ENCODE results near the gene FLNC.

FLNC gene

GRCh38 chr7:128843938-128844621 is 13.9 kb downstream of the FLNC start:
- no peaks in the 10 kb centered on the region for H3K27me3 ChIP-seq (ENCODE audit: insufficient read depth, low read length, poor library complexity)
- no peak for DNase-seq
- no peak overlapping the region for H3K4me3 ChIP-seq (ENCODE audit: low read length)
- H3K79me1 ChIP-seq (ENCODE audit: low read length): no peaks in the 10 kb centered on the region
- no peak overlapping the region for H3K56ac ChIP-seq (ENCODE audit: low read length)
- H2BK120ac ChIP-seq (ENCODE audit: low read depth, low read length): no peak overlapping the region
- H3K36me3 ChIP-seq (ENCODE audit: control insufficient read depth, insufficient read depth, low read length): peaks cover 29% of the 10 kb centered on the region
- H3K4ac ChIP-seq (ENCODE audit: low read depth, low read length): no peak overlapping the region
- H4K8ac ChIP-seq (ENCODE audit: low read depth, low read length): no peak overlapping the region
- H3K79me2 ChIP-seq (ENCODE audit: control insufficient read depth, insufficient read depth, low read length): no peaks in the 10 kb centered on the region
- H3K4me1 ChIP-seq (ENCODE audit: control insufficient read depth, low read depth, low read length): no peaks in the 10 kb centered on the region
- H2AK5ac ChIP-seq (ENCODE audit: low read length): no peak overlapping the region
- no peak overlapping the region for H2BK5ac ChIP-seq (ENCODE audit: low read length)
- no peak overlapping the region for H3K18ac ChIP-seq (ENCODE audit: low read length)
- WGBS (ENCODE audit: extremely low coverage, insufficient coverage, low lambda C conversion rate): no CpG with 5 or more reads among the region's 17 CpGs
- no peak overlapping the region for H2BK15ac ChIP-seq (replicated peaks; ENCODE audit: low read depth)
- no peak overlapping the region for H3K4me2 ChIP-seq (ENCODE audit: low read length)
- H3K23ac ChIP-seq (ENCODE audit: low read length): no peak overlapping the region
- H3K9ac ChIP-seq (ENCODE audit: low read length): no peak overlapping the region
- no peak overlapping the region for H4K5ac ChIP-seq (ENCODE audit: low read length)
- H3K27ac ChIP-seq (ENCODE audit: low read depth, low read length): no peak overlapping the region

- H3K4me3 ChIP-seq (ENCODE audit: low read length): no peak overlapping the region
- H3K4me2 ChIP-seq (ENCODE audit: low read length): no peak overlapping the region
- H3K79me2 ChIP-seq (ENCODE audit: control insufficient read depth, insufficient read depth, low read length): no peaks in the 10 kb centered on the region
- no peak overlapping the region for H3K56ac ChIP-seq (ENCODE audit: low read length)
- H3K27me3 ChIP-seq (ENCODE audit: insufficient read depth, low read length, poor library complexity): no peaks in the 10 kb centered on the region
- no peak overlapping the region for H2BK15ac ChIP-seq (replicated peaks; ENCODE audit: low read depth)
- H3K9ac ChIP-seq (ENCODE audit: low read length): no peak overlapping the region
- H3K27ac ChIP-seq (ENCODE audit: low read depth, low read length): no peak overlapping the region
- DNase-seq: no peak
- no peaks in the 10 kb centered on the region for H3K79me1 ChIP-seq (ENCODE audit: low read length)
- H3K36me3 ChIP-seq (ENCODE audit: control insufficient read depth, insufficient read depth, low read length): peaks cover 26% of the 10 kb centered on the region
- H4K5ac ChIP-seq (ENCODE audit: low read length): no peak overlapping the region
- WGBS (ENCODE audit: extremely low coverage, insufficient coverage, low lambda C conversion rate): no CpG with 5 or more reads among the region's 25 CpGs
- no peak overlapping the region for H3K23ac ChIP-seq (ENCODE audit: low read length)
- H3K4me1 ChIP-seq (ENCODE audit: control insufficient read depth, low read depth, low read length): no peaks in the 10 kb centered on the region
- H2BK120ac ChIP-seq (ENCODE audit: low read depth, low read length): no peak overlapping the region
- no peak overlapping the region for H2BK5ac ChIP-seq (ENCODE audit: low read length)
- no peak overlapping the region for H3K18ac ChIP-seq (ENCODE audit: low read length)
- H2AK5ac ChIP-seq (ENCODE audit: low read length): no peak overlapping the region
- H3K4ac ChIP-seq (ENCODE audit: low read depth, low read length): no peak overlapping the region
- H4K8ac ChIP-seq (ENCODE audit: low read depth, low read length): no peak overlapping the region
These were observed 14.6 kb downstream of the FLNC start for GRCh38 chr7:128844777-128845311.

GRCh38 chr7:128845475-128845874 is 15.3 kb downstream of the FLNC start:
- H3K79me1 ChIP-seq (ENCODE audit: low read length): no peaks in the 10 kb centered on the region
- no peak overlapping the region for H2BK120ac ChIP-seq (ENCODE audit: low read depth, low read length)
- no peak overlapping the region for H4K5ac ChIP-seq (ENCODE audit: low read length)
- H3K9ac ChIP-seq (ENCODE audit: low read length): no peak overlapping the region
- no peak overlapping the region for H3K23ac ChIP-seq (ENCODE audit: low read length)
- H3K4ac ChIP-seq (ENCODE audit: low read depth, low read length): no peak overlapping the region
- WGBS (ENCODE audit: extremely low coverage, insufficient coverage, low lambda C conversion rate): no CpG with 5 or more reads among the region's 5 CpGs
- no peak overlapping the region for H4K8ac ChIP-seq (ENCODE audit: low read depth, low read length)
- no peak overlapping the region for H3K18ac ChIP-seq (ENCODE audit: low read length)
- no peak overlapping the region for H2AK5ac ChIP-seq (ENCODE audit: low read length)
- H3K56ac ChIP-seq (ENCODE audit: low read length): no peak overlapping the region
- no peak overlapping the region for H2BK5ac ChIP-seq (ENCODE audit: low read length)
- no peaks in the 10 kb centered on the region for H3K4me1 ChIP-seq (ENCODE audit: control insufficient read depth, low read depth, low read length)
- H3K27ac ChIP-seq (ENCODE audit: low read depth, low read length): no peak overlapping the region
- DNase-seq: no peak
- no peaks in the 10 kb centered on the region for H3K79me2 ChIP-seq (ENCODE audit: control insufficient read depth, insufficient read depth, low read length)
- H3K4me3 ChIP-seq (ENCODE audit: low read length): no peak overlapping the region
- peaks cover 26% of the 10 kb centered on the region for H3K36me3 ChIP-seq (ENCODE audit: control insufficient read depth, insufficient read depth, low read length)
- H2BK15ac ChIP-seq (replicated peaks; ENCODE audit: low read depth): no peak overlapping the region
- no peaks in the 10 kb centered on the region for H3K27me3 ChIP-seq (ENCODE audit: insufficient read depth, low read length, poor library complexity)
- H3K4me2 ChIP-seq (ENCODE audit: low read length): no peak overlapping the region

- no peaks in the 10 kb centered on the region for H3K27me3 ChIP-seq (ENCODE audit: insufficient read depth, low read length, poor library complexity)
- no peak overlapping the region for H3K27ac ChIP-seq (ENCODE audit: low read depth, low read length)
- no peak for DNase-seq
- H3K4ac ChIP-seq (ENCODE audit: low read depth, low read length): no peak overlapping the region
- no peak overlapping the region for H3K4me2 ChIP-seq (ENCODE audit: low read length)
- no peak overlapping the region for H4K8ac ChIP-seq (ENCODE audit: low read depth, low read length)
- no peak overlapping the region for H3K4me3 ChIP-seq (ENCODE audit: low read length)
- WGBS (ENCODE audit: extremely low coverage, insufficient coverage, low lambda C conversion rate): no CpG with 5 or more reads among the region's 19 CpGs
- H3K79me1 ChIP-seq (ENCODE audit: low read length): no peaks in the 10 kb centered on the region
- H3K18ac ChIP-seq (ENCODE audit: low read length): no peak overlapping the region
- H3K9ac ChIP-seq (ENCODE audit: low read length): no peak overlapping the region
- peaks cover 26% of the 10 kb centered on the region for H3K36me3 ChIP-seq (ENCODE audit: control insufficient read depth, insufficient read depth, low read length)
- H2BK120ac ChIP-seq (ENCODE audit: low read depth, low read length): no peak overlapping the region
- H2BK15ac ChIP-seq (replicated peaks; ENCODE audit: low read depth): no peak overlapping the region
- no peaks in the 10 kb centered on the region for H3K79me2 ChIP-seq (ENCODE audit: control insufficient read depth, insufficient read depth, low read length)
- no peak overlapping the region for H3K23ac ChIP-seq (ENCODE audit: low read length)
- H3K4me1 ChIP-seq (ENCODE audit: control insufficient read depth, low read depth, low read length): no peaks in the 10 kb centered on the region
- H2BK5ac ChIP-seq (ENCODE audit: low read length): no peak overlapping the region
- H4K5ac ChIP-seq (ENCODE audit: low read length): no peak overlapping the region
- no peak overlapping the region for H3K56ac ChIP-seq (ENCODE audit: low read length)
- H2AK5ac ChIP-seq (ENCODE audit: low read length): no peak overlapping the region
These were observed 15.8 kb downstream of the FLNC start for GRCh38 chr7:128845987-128846386.

- Histone ChIP-seq H2BK120ac (ENCODE audit: low read depth, low read length) (no peak overlapping the region), H3K27me3 (ENCODE audit: insufficient read depth, low read length, poor library complexity) (no peaks in the 10 kb centered on the region), H3K4ac (ENCODE audit: low read depth, low read length) (no peak overlapping the region), H3K56ac (ENCODE audit: low read length) (no peak overlapping the region), H3K79me2 (ENCODE audit: control insufficient read depth, insufficient read depth, low read length) (no peaks in the 10 kb centered on the region), H2BK5ac (ENCODE audit: low read length) (no peak overlapping the region), H4K8ac (ENCODE audit: low read depth, low read length) (no peak overlapping the region), H4K5ac (ENCODE audit: low read length) (no peak overlapping the region), H3K18ac (ENCODE audit: low read length) (no peak overlapping the region), H3K4me2 (ENCODE audit: low read length) (no peak overlapping the region), H3K9ac (ENCODE audit: low read length) (no peak overlapping the region), H3K4me3 (ENCODE audit: low read length) (no peak overlapping the region), H3K4me1 (ENCODE audit: control insufficient read depth, low read depth, low read length) (no peaks in the 10 kb centered on the region), H2BK15ac (replicated peaks; ENCODE audit: low read depth) (no peak overlapping the region), H2AK5ac (ENCODE audit: low read length) (no peak overlapping the region), H3K36me3 (ENCODE audit: control insufficient read depth, insufficient read depth, low read length) (peaks cover 27% of the 10 kb centered on the region), H3K27ac (ENCODE audit: low read depth, low read length) (no peak overlapping the region), H3K23ac (ENCODE audit: low read length) (no peak overlapping the region), H3K79me1 (ENCODE audit: low read length) (no peaks in the 10 kb centered on the region)
- DNase-seq: no peak
- no CpG with 5 or more reads among the region's 14 CpGs for WGBS (ENCODE audit: extremely low coverage, insufficient coverage, low lambda C conversion rate)
These were observed 16.7 kb downstream of the FLNC start for GRCh38 chr7:128846781-128847444.

All from mesendoderm (in vitro differentiated cells).